ENCODE results near the gene STON1. TPM values are rescaled to one million over a fixed set of nuclear protein-coding genes. Genes with fewer than 3 reads are reported as not detected.

STON1 gene
- total RNA-seq, 1 donor from 2014 or later: 51.7 TPM

- Mint-ChIP-seq H3K27me3 (ENCODE audit: insufficient read depth, low read depth) (no peaks in the 10 kb centered on the region), H3K36me3 (peaks cover 18% of the 10 kb centered on the region), H3K27ac (no peak overlapping the region), H3K4me3 (no peak overlapping the region), H3K4me1 (peaks cover 15% of the 10 kb centered on the region), H3K9me3 (no peaks in the 10 kb centered on the region)
- TF ChIP-seq EZH2phosphoT487 (IDR thresholded peaks at IDR 0.05) (no peak), EZH2 (IDR thresholded peaks at IDR 0.05) (no peak), CTCF (IDR thresholded peaks at IDR 0.05) (no peak)
- Histone ChIP-seq H2AFZ (replicated peaks) (no peak overlapping the region), H3K4me3 (no peak overlapping the region), H3K4me2 (no peak overlapping the region), H3K9me3 (ENCODE audit: low read depth) (no peaks in the 10 kb centered on the region), H4K20me1 (ENCODE audit: low read depth) (no peaks in the 10 kb centered on the region), H3K36me3 (no peaks in the 10 kb centered on the region), H3K27ac (no peak overlapping the region), H3K9ac (no peak overlapping the region), H3K79me2 (ENCODE audit: low read depth) (no peaks in the 10 kb centered on the region), H3K27me3 (no peaks in the 10 kb centered on the region), H3K4me1 (no peaks in the 10 kb centered on the region), H3F3A (ENCODE audit: low read depth) (no peaks in the 10 kb centered on the region)
- no peak for DNase-seq (ENCODE audit: low spot score)
Measured at GRCh38 chr2:48512571-48512970, 17.4 kb upstream of the STON1 start.

- H3K9me3 Mint-ChIP-seq: no peaks in the 10 kb centered on the region
- no peaks in the 10 kb centered on the region for H3F3A ChIP-seq (ENCODE audit: low read depth)
- DNase-seq (ENCODE audit: low spot score): no peak
- no peak overlapping the region for H3K9ac ChIP-seq
- H3K27me3 Mint-ChIP-seq (ENCODE audit: insufficient read depth, low read depth): peaks cover 2% of the 10 kb centered on the region
- peaks cover 23% of the 10 kb centered on the region for H3K36me3 Mint-ChIP-seq
- H3K36me3 ChIP-seq: no peaks in the 10 kb centered on the region
- no peaks in the 10 kb centered on the region for H3K9me3 ChIP-seq (ENCODE audit: low read depth)
- no peak overlapping the region for H3K4me2 ChIP-seq
- no peaks in the 10 kb centered on the region for H3K79me2 ChIP-seq (ENCODE audit: low read depth)
- H4K20me1 ChIP-seq (ENCODE audit: low read depth): no peaks in the 10 kb centered on the region
- H3K4me3 Mint-ChIP-seq: no peak overlapping the region
- H3K4me1 ChIP-seq: no peaks in the 10 kb centered on the region
- H3K27ac ChIP-seq: no peak overlapping the region
- no peak overlapping the region for H2AFZ ChIP-seq (replicated peaks)
- peaks cover 7% of the 10 kb centered on the region for H3K4me1 Mint-ChIP-seq
- TF ChIP-seq EZH2 (IDR thresholded peaks at IDR 0.05) (no peak), CTCF (IDR thresholded peaks at IDR 0.05) (no peak), EZH2phosphoT487 (IDR thresholded peaks at IDR 0.05) (no peak)
- H3K4me3 ChIP-seq: no peak overlapping the region
- H3K27ac Mint-ChIP-seq: no peak overlapping the region
- H3K27me3 ChIP-seq: no peaks in the 10 kb centered on the region
Measured at GRCh38 chr2:48514348-48515003, 15.5 kb upstream of the STON1 start.

GRCh38 chr2:48515513-48515985 is 14.4 kb upstream of the STON1 start:
- Histone ChIP-seq H3K9ac (no peak overlapping the region), H3K79me2 (ENCODE audit: low read depth) (no peaks in the 10 kb centered on the region), H2AFZ (replicated peaks) (no peak overlapping the region), H3K27me3 (no peaks in the 10 kb centered on the region), H3F3A (ENCODE audit: low read depth) (no peaks in the 10 kb centered on the region), H3K4me2 (no peak overlapping the region), H3K4me1 (no peaks in the 10 kb centered on the region), H3K27ac (no peak overlapping the region), H3K4me3 (no peak overlapping the region), H3K9me3 (ENCODE audit: low read depth) (no peaks in the 10 kb centered on the region), H3K36me3 (no peaks in the 10 kb centered on the region), H4K20me1 (ENCODE audit: low read depth) (no peaks in the 10 kb centered on the region)
- Mint-ChIP-seq H3K36me3 (peaks cover 23% of the 10 kb centered on the region), H3K4me3 (no peak overlapping the region), H3K27ac (no peak overlapping the region), H3K27me3 (ENCODE audit: insufficient read depth, low read depth) (peaks cover 2% of the 10 kb centered on the region), H3K9me3 (no peaks in the 10 kb centered on the region), H3K4me1 (peaks cover 7% of the 10 kb centered on the region)
- TF ChIP-seq CTCF (IDR thresholded peaks at IDR 0.05): no peak
- no peak for DNase-seq (ENCODE audit: low spot score)
